ENCODE data around the gene PGAM2. TPM values are rescaled to one million over a fixed set of nuclear protein-coding genes. Genes with fewer than 3 reads are reported as not detected.

PGAM2 gene
- total RNA-seq, 2 donors from 2014 or later, result 1.2 to 1.3 TPM

GRCh38 chr7:44058759-44059218, 6.6 kb downstream of the PGAM2 start:
- H3K9me3 Mint-ChIP-seq, result no peaks in the 10 kb centered on the region
- H3K4me1 Mint-ChIP-seq, result no peaks in the 10 kb centered on the region
- Histone ChIP-seq H3K4me3 (ENCODE audit: low read length) (no peak overlapping the region), H3K9ac (ENCODE audit: extremely low read depth, low read length, poor library complexity, severe bottlenecking) (no peak overlapping the region), H3K27ac (ENCODE audit: low read depth, low read length) (no peak overlapping the region), H3K4me1 (ENCODE audit: control insufficient read depth, insufficient read depth, low read length) (no peaks in the 10 kb centered on the region), H3K27me3 (ENCODE audit: control insufficient read depth, insufficient read depth, low read length, poor library complexity, severe bottlenecking) (no peaks in the 10 kb centered on the region), H3K36me3 (ENCODE audit: control insufficient read depth, insufficient read depth, low read length) (peaks cover 67% of the 10 kb centered on the region), H3K9me3 (ENCODE audit: control insufficient read depth, low read length) (no peaks in the 10 kb centered on the region)
- peaks cover 56% of the 10 kb centered on the region for H3K36me3 Mint-ChIP-seq (ENCODE audit: low read depth)
- no peak for TF ChIP-seq CTCF (conservative IDR thresholded peaks at IDR 0.05)
- DNase-seq, result no peak
- no peaks in the 10 kb centered on the region for H3K27me3 Mint-ChIP-seq (ENCODE audit: insufficient read depth)
- no peak overlapping the region for H3K27ac Mint-ChIP-seq
- H3K4me3 Mint-ChIP-seq, result no peak overlapping the region
- 96% methylated on average over 4 to 7 of the region's 7 CpGs for WGBS, 2 experiments (ENCODE audit: insufficient coverage in 1 of 2, insufficient read length in 1 of 2)

- TF ChIP-seq CTCF (conservative IDR thresholded peaks at IDR 0.05), result no peak
- H3K27ac Mint-ChIP-seq, result no peak overlapping the region
These were observed 7.3 kb downstream of the PGAM2 start for GRCh38 chr7:44057849-44058758.

GRCh38 chr7:44057181-44057848, 8.1 kb downstream of the PGAM2 start:
- H3K9ac ChIP-seq (ENCODE audit: extremely low read depth, low read length, poor library complexity, severe bottlenecking), result no peak overlapping the region
- no peaks in the 10 kb centered on the region for H3K27me3 Mint-ChIP-seq (ENCODE audit: insufficient read depth)
- H3K4me1 Mint-ChIP-seq, result no peaks in the 10 kb centered on the region
- no peak for DNase-seq
- H3K4me1 ChIP-seq (ENCODE audit: control insufficient read depth, insufficient read depth, low read length), result no peaks in the 10 kb centered on the region
- 91 to 93% methylated on average over 7 to 11 of the region's 11 CpGs for WGBS, 2 experiments (ENCODE audit: insufficient coverage in 1 of 2, insufficient read length in 1 of 2)
- H3K9me3 Mint-ChIP-seq, result no peaks in the 10 kb centered on the region
- H3K27me3 ChIP-seq (ENCODE audit: control insufficient read depth, insufficient read depth, low read length, poor library complexity, severe bottlenecking), result no peaks in the 10 kb centered on the region
- no peak overlapping the region for H3K4me3 Mint-ChIP-seq
- no peak overlapping the region for H3K27ac Mint-ChIP-seq
- no peaks in the 10 kb centered on the region for H3K9me3 ChIP-seq (ENCODE audit: control insufficient read depth, low read length)
- peaks cover 78% of the 10 kb centered on the region for H3K36me3 ChIP-seq (ENCODE audit: control insufficient read depth, insufficient read depth, low read length)
- no peak overlapping the region for H3K27ac ChIP-seq (ENCODE audit: low read depth, low read length)
- TF ChIP-seq CTCF (conservative IDR thresholded peaks at IDR 0.05), result no peak
- H3K4me3 ChIP-seq (ENCODE audit: low read length), result no peak overlapping the region
- H3K36me3 Mint-ChIP-seq (ENCODE audit: low read depth), result peaks cover 63% of the 10 kb centered on the region

More at GRCh38 chr7:44057849-44058758, 7.3 kb downstream of the PGAM2 start:
- peaks cover 57% of the 10 kb centered on the region for H3K36me3 Mint-ChIP-seq (ENCODE audit: low read depth)
- DNase-seq, result no peak
- Histone ChIP-seq H3K27ac (ENCODE audit: low read depth, low read length) (no peak overlapping the region), H3K4me1 (ENCODE audit: control insufficient read depth, insufficient read depth, low read length) (no peaks in the 10 kb centered on the region), H3K27me3 (ENCODE audit: control insufficient read depth, insufficient read depth, low read length, poor library complexity, severe bottlenecking) (no peaks in the 10 kb centered on the region), H3K36me3 (ENCODE audit: control insufficient read depth, insufficient read depth, low read length) (peaks cover 72% of the 10 kb centered on the region), H3K9me3 (ENCODE audit: control insufficient read depth, low read length) (no peaks in the 10 kb centered on the region), H3K9ac (ENCODE audit: extremely low read depth, low read length, poor library complexity, severe bottlenecking) (no peak overlapping the region), H3K4me3 (ENCODE audit: low read length) (no peak overlapping the region)
- no peaks in the 10 kb centered on the region for H3K4me1 Mint-ChIP-seq
- no peaks in the 10 kb centered on the region for H3K9me3 Mint-ChIP-seq
- 95 to 97% methylated on average over 13 to 30 of the region's 30 CpGs for WGBS, 2 experiments (ENCODE audit: insufficient coverage in 1 of 2, insufficient read length in 1 of 2)
- no peak overlapping the region for H3K4me3 Mint-ChIP-seq
- H3K27me3 Mint-ChIP-seq (ENCODE audit: insufficient read depth), result no peaks in the 10 kb centered on the region

Measured in endodermal cell (in vitro differentiated cells).